ENCODE measurements around the gene NRXN3. TPM values are rescaled to one million over a fixed set of nuclear protein-coding genes. Genes with fewer than 3 reads are reported as not detected.
A peak's percentile ranks its signal among the peaks of the same experiment; 100 is the strongest.

NRXN3 gene
- polyA plus RNA-seq, 1 experiment: 1.1 TPM

DNA sequence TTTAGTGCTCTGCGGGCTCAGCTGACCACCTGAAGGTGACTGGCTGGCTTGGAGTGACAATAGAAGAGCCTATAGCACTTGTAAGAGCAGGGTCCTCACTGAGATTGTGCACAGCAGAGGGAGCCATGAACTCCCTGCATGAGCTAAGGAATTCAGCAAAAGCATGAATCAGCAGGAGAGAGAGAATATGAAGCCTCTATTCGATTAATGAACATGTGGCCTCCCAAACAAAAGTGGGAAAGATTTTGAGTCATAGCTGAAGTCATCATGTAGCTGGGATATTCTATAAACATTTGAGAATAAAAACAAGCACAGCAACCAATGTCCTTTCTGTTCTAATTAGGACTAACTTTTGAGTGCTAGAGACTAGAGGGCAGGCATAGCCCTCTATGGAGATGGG lies 1414.5 kb downstream of the NRXN3 start:
- peak overlapping the region; percentile 72 for H3K27ac ChIP-seq (ENCODE audit: low read depth, low read length)
- peaks cover 2% of the 10 kb centered on the region; the same call in 1 of the 2 replicates for H3K9me3 ChIP-seq (ENCODE audit: control insufficient read depth, insufficient read depth, low read length)
- H3K4me3 ChIP-seq (ENCODE audit: low read depth, low read length): no peak overlapping the region
- no peaks in the 10 kb centered on the region for H3K27me3 ChIP-seq (ENCODE audit: control insufficient read depth, insufficient read depth, low read length)
- ChIA-PET POLR2A (interaction anchor here (0.6 to 2.0 kb wide), 2 partner anchors 14 to 200 kb away, joined by 6 to 7 read pairs; no protein-coding TSS in a partner anchor), CTCF (interaction anchor here (0.6 to 1.5 kb wide), 7 partner anchors 8 to 1587 kb away, joined by 3 to 6 read pairs (median 3); no protein-coding TSS in a partner anchor)
- peak; percentile 86 for DNase-seq (ENCODE audit: low read depth, low spot score)
- peak; percentile 68 for TF ChIP-seq CTCF (IDR thresholded peaks at IDR 0.05; ENCODE audit: low read depth, low read length)

- ChIA-PET CTCF (no interaction called here), POLR2A (no interaction called here)
- TF ChIP-seq CTCF (IDR thresholded peaks at IDR 0.05; ENCODE audit: low read depth, low read length): no peak
- no peak overlapping the region for H3K4me3 ChIP-seq (ENCODE audit: low read depth, low read length)
- no peaks in the 10 kb centered on the region for H3K27me3 ChIP-seq (ENCODE audit: control insufficient read depth, insufficient read depth, low read length)
- DNase-seq (ENCODE audit: low read depth, low spot score): no peak
- no peak overlapping the region for H3K27ac ChIP-seq (ENCODE audit: low read depth, low read length)
- peaks cover 2% of the 10 kb centered on the region; the same call in 1 of the 2 replicates for H3K9me3 ChIP-seq (ENCODE audit: control insufficient read depth, insufficient read depth, low read length)
Observed at GRCh38 chr14:79585845-79586244, 1415.7 kb downstream of the NRXN3 start.

DNA sequence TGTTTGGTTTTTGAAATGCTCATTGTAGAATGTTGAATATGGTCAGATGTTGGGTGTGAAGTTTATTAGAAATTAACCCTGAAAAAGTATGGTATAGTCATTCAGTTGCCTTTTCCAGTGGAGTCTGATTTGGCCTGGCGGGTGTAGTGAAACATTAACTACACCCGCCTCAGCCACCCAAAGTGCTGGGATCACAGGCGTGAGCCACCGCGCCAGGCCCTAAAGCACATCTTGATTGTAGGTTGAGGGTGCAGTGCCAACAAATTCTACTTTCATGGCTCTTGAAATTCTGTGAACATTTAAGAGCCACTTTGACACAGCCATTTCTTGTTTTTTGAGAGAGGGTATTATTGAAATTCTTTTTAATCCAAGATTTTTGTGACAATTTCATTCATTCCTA lies 1416.2 kb downstream of the NRXN3 start:
- no peak for TF ChIP-seq CTCF (IDR thresholded peaks at IDR 0.05; ENCODE audit: low read depth, low read length)
- Histone ChIP-seq H3K9me3 (ENCODE audit: control insufficient read depth, insufficient read depth, low read length) (peaks cover 2% of the 10 kb centered on the region; the same call in 1 of the 2 replicates), H3K27ac (ENCODE audit: low read depth, low read length) (no peak overlapping the region), H3K27me3 (ENCODE audit: control insufficient read depth, insufficient read depth, low read length) (no peaks in the 10 kb centered on the region), H3K4me3 (ENCODE audit: low read depth, low read length) (no peak overlapping the region)
- ChIA-PET CTCF (interaction anchor here (0.9 kb wide), 1 partner anchor 25 kb away, joined by 3 read pairs; no protein-coding TSS in a partner anchor), POLR2A (no interaction called here)
- DNase-seq (ENCODE audit: low read depth, low spot score): no peak

DNA sequence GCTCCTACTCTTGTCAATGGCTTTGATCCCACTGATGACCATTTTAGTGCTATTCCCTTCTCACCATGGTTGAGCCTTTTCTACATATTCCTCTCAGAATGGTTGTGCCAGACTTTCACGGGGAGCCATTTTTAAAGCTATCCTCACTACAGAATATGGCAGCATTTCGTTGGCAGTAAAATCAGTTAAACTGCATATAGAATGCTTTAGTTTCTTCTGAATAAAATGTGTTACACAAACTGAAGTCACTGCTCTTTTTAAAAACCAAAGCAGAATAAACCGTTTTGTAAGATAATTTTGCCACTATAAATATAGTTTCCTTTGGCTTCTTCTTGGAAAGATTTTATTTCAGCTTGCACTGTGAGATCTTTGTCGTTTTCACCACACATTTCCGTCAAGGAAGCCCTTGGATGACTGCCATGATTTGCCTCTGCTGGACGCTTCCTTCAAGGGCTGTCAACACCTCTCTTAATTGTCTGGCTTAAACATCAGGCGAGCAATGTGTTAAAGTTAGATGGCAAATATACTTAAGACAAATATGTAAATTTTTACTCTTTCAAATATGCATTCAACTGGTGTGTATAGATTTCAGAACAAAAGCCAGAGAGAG lies 1416.9 kb downstream of the NRXN3 start:
- H3K27me3 ChIP-seq (ENCODE audit: control insufficient read depth, insufficient read depth, low read length): no peaks in the 10 kb centered on the region
- no peak for DNase-seq (ENCODE audit: low read depth, low spot score)
- TF ChIP-seq CTCF (IDR thresholded peaks at IDR 0.05; ENCODE audit: low read depth, low read length): no peak
- H3K27ac ChIP-seq (ENCODE audit: low read depth, low read length): no peak overlapping the region
- POLR2A ChIA-PET: no interaction called here
- H3K4me3 ChIP-seq (ENCODE audit: low read depth, low read length): no peak overlapping the region
- CTCF ChIA-PET: interaction anchor here (0.9 kb wide), 1 partner anchor 25 kb away, joined by 3 read pairs; no protein-coding TSS in a partner anchor
- peaks cover 2% of the 10 kb centered on the region; the same call in 1 of the 2 replicates for H3K9me3 ChIP-seq (ENCODE audit: control insufficient read depth, insufficient read depth, low read length)

GRCh38 chr14:79587875-79588274 lies 1417.7 kb downstream of the NRXN3 start:
- TF ChIP-seq CTCF (IDR thresholded peaks at IDR 0.05; ENCODE audit: low read depth, low read length): no peak
- no peak overlapping the region for H3K27ac ChIP-seq (ENCODE audit: low read depth, low read length)
- no peak overlapping the region for H3K4me3 ChIP-seq (ENCODE audit: low read depth, low read length)
- ChIA-PET POLR2A (no interaction called here), CTCF (no interaction called here)
- no peaks in the 10 kb centered on the region for H3K27me3 ChIP-seq (ENCODE audit: control insufficient read depth, insufficient read depth, low read length)
- peaks cover 2% of the 10 kb centered on the region; the same call in 1 of the 2 replicates for H3K9me3 ChIP-seq (ENCODE audit: control insufficient read depth, insufficient read depth, low read length)
- DNase-seq (ENCODE audit: low read depth, low spot score): no peak

Measured in AG04450 (cell line).